Activated CD4-positive, alpha-beta memory T cell treated with anti-CD3 and anti-CD28 coated beads for 36 hours (primary cell): ENCODE results near the gene TTC28. TPM values are rescaled to one million over a fixed set of nuclear protein-coding genes. Genes with fewer than 3 reads are reported as not detected.
"Not testable (repeated sequence)": the region's sequence is repeated elsewhere in the genome, so short reads cannot be mapped to it uniquely, and the experiment has no call there.

Source experiments
- CTCF ChIA-PET: fragments of 350-600 bp; sonication (Branson Sonifier 250); formaldehyde crosslinking; loops from one replicate; lab custom pipeline; 2021; ENCODE audit warnings: antibody characterized with exemption, inconsistent platforms; lab: Charles Lee
- POLR2A ChIA-PET: fragments of 350-600 bp; sonication (Branson Sonifier 250); formaldehyde crosslinking; loops from one replicate; lab custom pipeline; 2021; ENCODE audit warnings: antibody characterized with exemption; lab: Charles Lee
- DNase-seq: peaks from one replicate; pipeline ENCODE4 v3.0.0-alpha.2; 2020
- H3K27ac Mint-ChIP-seq: one replicate; pipeline ENCODE4 v1.8.0; 2021; ENCODE audit warnings: mixed read lengths
- H3K27me3 Mint-ChIP-seq: one replicate; pipeline ENCODE4 v1.8.0; 2021; ENCODE audit warnings: mixed read lengths
- H3K36me3 Mint-ChIP-seq: one replicate; pipeline ENCODE4 v1.8.0; 2021; ENCODE audit warnings: mixed read lengths
- H3K4me1 Mint-ChIP-seq: one replicate; pipeline ENCODE4 v1.8.0; 2021; ENCODE audit warnings: low read depth, mixed read lengths
- H3K4me3 Mint-ChIP-seq: one replicate; pipeline ENCODE4 v1.8.0; 2021; ENCODE audit warnings: mild to moderate bottlenecking, mixed read lengths
- H3K9me3 Mint-ChIP-seq: one replicate; pipeline ENCODE4 v1.8.0; 2021; ENCODE audit warnings: mixed read lengths
- intact Hi-C: fragments of 100-400 bp; cut with micrococcal nuclease; formaldehyde crosslinking; loops from one replicate; pipeline ENCODE4 v1.15.1; 2023
- total RNA-seq, 2 experiments: library from RNA; stranded (reverse); gene quantifications; one replicate each; pipeline ENCODE4 v1.2.3, GENCODE V29; 2021

Gene TTC28
- total RNA-seq, 2 experiments from 2014 or later, result 0.59 to 0.80 TPM

DNA sequence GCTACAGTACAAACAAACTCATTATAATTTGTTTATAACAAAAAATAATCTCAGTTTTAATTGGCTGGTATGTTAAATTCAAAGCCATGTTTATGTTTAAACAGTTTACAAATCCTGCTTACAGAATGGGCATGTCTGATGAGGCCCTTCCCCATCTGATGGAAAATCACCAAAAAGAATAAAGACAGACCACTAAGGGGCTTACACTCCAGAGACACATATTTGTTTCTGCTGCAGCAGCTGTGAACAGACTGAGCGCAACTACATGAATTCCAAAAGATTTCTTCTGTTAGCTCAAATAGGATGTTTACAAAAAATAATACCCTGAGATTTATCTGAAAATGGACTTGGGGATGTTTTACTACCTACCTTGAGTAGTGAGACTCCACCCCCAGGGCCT, 585.9 kb downstream of the TTC28 start:
- no peaks in the 10 kb centered on the region for H3K36me3 Mint-ChIP-seq
- no peak overlapping the region for H3K27ac Mint-ChIP-seq
- H3K9me3 Mint-ChIP-seq, result peaks cover 3% of the 10 kb centered on the region
- H3K27me3 Mint-ChIP-seq, result no peaks in the 10 kb centered on the region
- DNase-seq, result no peak
- intact Hi-C loops, result no loop called here
- H3K4me1 Mint-ChIP-seq, result no peaks in the 10 kb centered on the region
- no peak overlapping the region for H3K4me3 Mint-ChIP-seq
- ChIA-PET CTCF (interaction anchor here (1.1 kb wide), 1 partner anchor 26 kb away, joined by 3 read pairs; no protein-coding TSS in a partner anchor), POLR2A (no interaction called here)

GRCh38 chr22:28091486-28091885, 588.2 kb downstream of the TTC28 start:
- CTCF ChIA-PET, result no interaction called here
- intact Hi-C loops, result no loop called here
- no peaks in the 10 kb centered on the region for H3K4me1 Mint-ChIP-seq

DNA sequence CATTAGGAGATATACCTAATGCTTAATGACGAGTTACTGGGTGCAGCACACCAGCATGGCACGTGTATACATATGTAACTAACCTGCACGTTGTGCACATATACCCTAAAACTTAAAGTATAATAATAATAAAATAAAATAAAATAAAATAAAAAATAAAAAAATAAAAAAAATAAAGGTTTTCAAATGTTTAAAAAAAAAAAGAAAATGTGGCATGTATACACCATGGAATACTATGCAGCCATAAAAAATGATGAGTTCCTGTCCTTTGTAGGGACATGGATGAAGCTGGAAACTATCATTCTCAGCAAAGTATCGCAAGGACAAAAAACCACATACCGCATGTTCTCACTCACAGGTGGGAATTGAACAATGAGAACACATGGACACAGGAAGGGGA, 590.1 kb downstream of the TTC28 start:
- intact Hi-C loops, DNase-seq, H3K36me3 Mint-ChIP-seq, POLR2A ChIA-PET, H3K27ac Mint-ChIP-seq, H3K9me3 Mint-ChIP-seq, H3K4me3 Mint-ChIP-seq, H3K27me3 Mint-ChIP-seq, H3K4me1 Mint-ChIP-seq, CTCF ChIA-PET: not testable (repeated sequence)

More at GRCh38 chr22:28091486-28091885, 588.2 kb downstream of the TTC28 start:
- no peak for DNase-seq
- H3K27ac Mint-ChIP-seq, result no peak overlapping the region
- no peaks in the 10 kb centered on the region for H3K27me3 Mint-ChIP-seq
- no peak overlapping the region for H3K4me3 Mint-ChIP-seq
- H3K36me3 Mint-ChIP-seq, result no peaks in the 10 kb centered on the region
- H3K9me3 Mint-ChIP-seq, result peaks cover 7% of the 10 kb centered on the region
- POLR2A ChIA-PET, result no interaction called here

- Mint-ChIP-seq H3K27me3 (peaks cover 3% of the 10 kb centered on the region), H3K4me3 (no peak overlapping the region), H3K36me3 (no peaks in the 10 kb centered on the region), H3K27ac (no peak overlapping the region), H3K9me3 (no peaks in the 10 kb centered on the region), H3K4me1 (no peaks in the 10 kb centered on the region)
- intact Hi-C loops, result no loop called here
- POLR2A ChIA-PET, result no interaction called here
- CTCF ChIA-PET, result no interaction called here
- DNase-seq, result no peak
Measured at GRCh38 chr22:28077166-28077565, 602.5 kb downstream of the TTC28 start.

- H3K9me3 Mint-ChIP-seq, result no peaks in the 10 kb centered on the region
- ChIA-PET CTCF (no interaction called here), POLR2A (no interaction called here)
- intact Hi-C loops, result no loop called here
- H3K27ac Mint-ChIP-seq, result no peak overlapping the region
- H3K27me3 Mint-ChIP-seq, result no peaks in the 10 kb centered on the region
- no peak for DNase-seq
- no peak overlapping the region for H3K4me3 Mint-ChIP-seq
- no peaks in the 10 kb centered on the region for H3K36me3 Mint-ChIP-seq
- H3K4me1 Mint-ChIP-seq, result no peaks in the 10 kb centered on the region
Measured at GRCh38 chr22:28075358-28075981, 604.2 kb downstream of the TTC28 start.

DNA sequence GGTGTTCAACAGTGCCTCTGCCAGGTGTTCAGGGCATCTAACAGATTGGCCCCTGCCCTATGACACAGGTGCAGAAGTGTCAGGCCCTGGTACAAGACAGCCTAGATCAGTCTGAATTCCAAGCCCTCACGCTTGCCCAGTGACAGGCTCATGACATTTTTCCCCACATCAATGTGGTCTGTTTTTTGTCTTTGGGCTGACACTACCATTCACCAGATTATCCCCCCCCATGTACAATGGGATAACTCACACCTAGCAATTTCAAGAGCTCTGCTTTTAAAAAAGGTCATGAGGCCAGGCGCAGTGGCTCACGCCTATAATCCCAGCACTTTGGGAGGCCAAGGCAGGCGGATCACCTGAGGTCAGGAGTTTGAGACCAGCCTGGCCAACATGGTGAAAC, 605.1 kb downstream of the TTC28 start:
- no peak overlapping the region for H3K4me3 Mint-ChIP-seq
- H3K9me3 Mint-ChIP-seq, result no peaks in the 10 kb centered on the region
- no peak overlapping the region for H3K27ac Mint-ChIP-seq
- intact Hi-C loops, result no loop called here
- POLR2A ChIA-PET, result no interaction called here
- no peaks in the 10 kb centered on the region for H3K36me3 Mint-ChIP-seq
- CTCF ChIA-PET, result no interaction called here
- DNase-seq, result no peak
- no peaks in the 10 kb centered on the region for H3K27me3 Mint-ChIP-seq
- H3K4me1 Mint-ChIP-seq, result no peaks in the 10 kb centered on the region

DNA sequence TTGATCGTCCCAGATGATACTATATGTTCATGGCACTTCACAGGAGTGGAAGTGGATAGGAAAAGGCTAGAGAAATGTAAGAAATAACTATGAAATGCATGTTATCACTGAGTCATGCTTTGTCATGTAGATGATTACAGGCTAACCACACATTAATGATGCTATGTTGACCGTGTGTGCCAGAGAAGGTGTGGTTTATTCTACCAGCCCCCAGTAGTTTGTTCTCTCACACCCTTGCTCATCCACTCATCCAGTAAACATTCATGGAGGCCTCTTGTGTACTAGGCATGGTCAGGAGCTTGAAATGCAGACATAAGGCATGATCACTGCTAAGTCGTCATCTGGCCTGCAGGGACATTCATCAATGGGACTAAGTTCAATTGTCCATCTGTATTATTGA, 607.6 kb downstream of the TTC28 start:
- no peak overlapping the region for H3K4me3 Mint-ChIP-seq
- ChIA-PET CTCF (no interaction called here), POLR2A (no interaction called here)
- no peaks in the 10 kb centered on the region for H3K9me3 Mint-ChIP-seq
- DNase-seq, result no peak
- no peak overlapping the region for H3K27ac Mint-ChIP-seq
- H3K36me3 Mint-ChIP-seq, result no peaks in the 10 kb centered on the region
- H3K27me3 Mint-ChIP-seq, result peaks cover 3% of the 10 kb centered on the region
- no peaks in the 10 kb centered on the region for H3K4me1 Mint-ChIP-seq
- intact Hi-C loops, result no loop called here

- no peak overlapping the region for H3K4me3 Mint-ChIP-seq
- no peaks in the 10 kb centered on the region for H3K36me3 Mint-ChIP-seq
- ChIA-PET POLR2A (no interaction called here), CTCF (interaction anchor here (0.9 kb wide), 1 partner anchor 187 kb away, joined by 3 read pairs; no protein-coding TSS in a partner anchor)
- H3K4me1 Mint-ChIP-seq, result no peaks in the 10 kb centered on the region
- DNase-seq, result no peak
- intact Hi-C loops, result no loop called here
- no peaks in the 10 kb centered on the region for H3K9me3 Mint-ChIP-seq
- H3K27me3 Mint-ChIP-seq, result peaks cover 10% of the 10 kb centered on the region
- no peak overlapping the region for H3K27ac Mint-ChIP-seq
Measured at GRCh38 chr22:28068826-28069225, 610.8 kb downstream of the TTC28 start.

- Mint-ChIP-seq H3K36me3 (no peaks in the 10 kb centered on the region), H3K27ac (no peak overlapping the region), H3K9me3 (no peaks in the 10 kb centered on the region), H3K4me3 (no peak overlapping the region), H3K27me3 (peaks cover 18% of the 10 kb centered on the region), H3K4me1 (no peaks in the 10 kb centered on the region)
- no peak for DNase-seq
- intact Hi-C loops, result no loop called here
- ChIA-PET CTCF (interaction anchor here (0.9 kb wide), 1 partner anchor 13 kb away, joined by 3 read pairs; no protein-coding TSS in a partner anchor), POLR2A (no interaction called here)
Measured at GRCh38 chr22:28064920-28065319, 614.7 kb downstream of the TTC28 start.

GRCh38 chr22:28063656-28064055, 616.0 kb downstream of the TTC28 start:
- ChIA-PET CTCF (no interaction called here), POLR2A (no interaction called here)
- Mint-ChIP-seq H3K4me1 (no peaks in the 10 kb centered on the region), H3K27me3 (peaks cover 16% of the 10 kb centered on the region), H3K27ac (no peak overlapping the region), H3K36me3 (no peaks in the 10 kb centered on the region), H3K9me3 (no peaks in the 10 kb centered on the region), H3K4me3 (no peak overlapping the region)
- intact Hi-C loops, result no loop called here
- no peak for DNase-seq

DNA sequence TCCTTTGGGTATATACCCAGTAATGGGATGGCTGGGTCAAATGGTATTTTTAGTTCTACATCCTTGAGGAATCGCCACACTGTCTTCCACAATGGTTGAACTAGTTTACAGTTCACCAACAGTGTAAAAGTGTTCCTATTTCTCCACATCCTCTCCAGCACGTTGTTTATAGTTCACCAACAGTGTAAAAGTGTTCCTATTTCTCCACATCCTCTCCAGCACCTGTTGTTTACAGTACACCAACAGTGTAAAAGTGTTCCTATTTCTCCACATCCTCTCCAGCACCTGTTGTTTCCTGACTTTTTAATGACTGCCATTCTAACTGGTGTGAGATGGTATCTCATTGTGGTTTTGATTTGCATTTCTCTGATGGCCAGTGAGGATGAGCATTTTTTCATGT, 619.0 kb downstream of the TTC28 start:
- H3K36me3 Mint-ChIP-seq, H3K4me1 Mint-ChIP-seq, H3K27ac Mint-ChIP-seq, DNase-seq, CTCF ChIA-PET, H3K4me3 Mint-ChIP-seq, intact Hi-C loops, POLR2A ChIA-PET, H3K9me3 Mint-ChIP-seq: not testable (repeated sequence)
- peaks cover 15% of the 10 kb centered on the region for H3K27me3 Mint-ChIP-seq

GRCh38 chr22:28058036-28058435, 621.6 kb downstream of the TTC28 start:
- Mint-ChIP-seq H3K4me1 (no peaks in the 10 kb centered on the region), H3K4me3 (no peak overlapping the region), H3K9me3 (no peaks in the 10 kb centered on the region), H3K27me3 (peaks cover 8% of the 10 kb centered on the region), H3K27ac (no peak overlapping the region), H3K36me3 (no peaks in the 10 kb centered on the region)
- ChIA-PET POLR2A (no interaction called here), CTCF (interaction anchor here (0.9 to 1.8 kb wide), 2 partner anchors 9 to 385 kb away, joined by 4 to 5 read pairs; no protein-coding TSS in a partner anchor)
- intact Hi-C loops, result loop anchor here (10.0 kb wide), 1 partner anchor 537 kb away; no protein-coding TSS in a partner anchor
- DNase-seq, result no peak

- ChIA-PET CTCF (no interaction called here), POLR2A (no interaction called here)
- no peaks in the 10 kb centered on the region for H3K9me3 Mint-ChIP-seq
- H3K36me3 Mint-ChIP-seq, result no peaks in the 10 kb centered on the region
- no peak overlapping the region for H3K4me3 Mint-ChIP-seq
- H3K27ac Mint-ChIP-seq, result no peak overlapping the region
- H3K27me3 Mint-ChIP-seq, result peaks cover 3% of the 10 kb centered on the region
- DNase-seq, result no peak
- H3K4me1 Mint-ChIP-seq, result no peaks in the 10 kb centered on the region
- intact Hi-C loops, result loop anchor here (10.0 kb wide), 1 partner anchor 540 kb away; no protein-coding TSS in a partner anchor
Measured at GRCh38 chr22:28054819-28055208, 624.8 kb downstream of the TTC28 start.
